Tibial artery (tissue), 4 donors: ENCODE data around the gene TRAIP.
A peak's percentile ranks its signal among the peaks of the same experiment; 100 is the strongest.

ENCODE experiments used
- DNase-seq, 2 donors: peaks; one replicate each; pipeline ENCODE4 v3.0.0-alpha.2; 2019
- H3K27ac ChIP-seq, 2 donors: fragments of 200-600 bp; sonication (generic) in 1 of 2; 1 replicate in 1 of 2; 2 replicates in 1 of 2; pipeline ENCODE4 v1.5.1; 2018 to 2019; ENCODE audit warnings: mild to moderate bottlenecking in 1 of 2
- H3K27me3 ChIP-seq, 2 donors: fragments of 200-600 bp; sonication (generic) in 1 of 2; one replicate each; pipeline versions ENCODE4 v1.5.1 to v1.6.0; 2016 to 2019
- H3K36me3 ChIP-seq, 3 donors: fragments of 200-600 bp; sonication (generic) in 2 of 3; one replicate each; pipeline ENCODE4 v1.5.1; 2016 to 2019; ENCODE audit warnings: mild to moderate bottlenecking in 2 of 3
- H3K4me1 ChIP-seq, 4 donors: fragments of 200-600 bp; sonication (generic) in 2 of 4; 1 replicate in 3 of 4; 2 replicates in 1 of 4; pipeline ENCODE4 v1.5.1; 2016 to 2019
- H3K4me3 ChIP-seq, 2 donors: fragments of 200-600 bp; sonication (generic) in 1 of 2; 1 replicate in 1 of 2; 2 replicates in 1 of 2; pipeline ENCODE4 v1.5.1; 2018 to 2019; ENCODE audit warnings: mild to moderate bottlenecking in 2 of 2
- H3K9me3 ChIP-seq, 3 donors: fragments of 200-600 bp; sonication (generic) in 1 of 3; one replicate each; pipeline ENCODE4 v1.5.1; 2016 to 2019
- CTCF ChIP-seq, 2 experiments: fragments of 200-600 bp in 1 of 2; fragments of 450-650 bp in 1 of 2; IDR thresholded peaks; one replicate each; pipeline ENCODE4 v1.5.1; 2017 to 2019; ENCODE audit warnings: antibody characterized with exemption in 2 of 2, mild to moderate bottlenecking in 1 of 2, moderate library complexity in 1 of 2
- intact Hi-C: fragments of 100-400 bp; cut with DNase I; formaldehyde crosslinking; loops from one replicate; pipeline ENCODE4 v1.15.0; 2023; ENCODE audit warnings: low total_unique reads

The TRAIP gene

GRCh38 chr3:49802719-49803464 lies 53.5 kb downstream of the TRAIP start, which contains the start of gene INKA1:
Gene INKA1, plus strand, starts transcription at chr3:49803261. Its CDS starts 132 bp downstream, at chr3:49803393.
- H3K27me3 ChIP-seq = no peaks in the 10 kb centered on the region
- TF ChIP-seq CTCF (IDR thresholded peaks at IDR 0.05) = peak; percentile 91 to 94
- no peaks in the 10 kb centered on the region for H3K9me3 ChIP-seq
- peaks cover 0 to 3% (median 0%) of the 10 kb centered on the region in 3 donors for H3K36me3 ChIP-seq
- intact Hi-C loops = loop anchor here (1.0 kb wide), 1 partner anchor 36 kb away; no protein-coding TSS in a partner anchor
- peak within 1 kb of the TSS; percentile 79 to 92 for H3K4me3 ChIP-seq
- peak; percentile 85 to 94 for DNase-seq
- peak within 1 kb of the TSS; percentile 87 to 98 for H3K27ac ChIP-seq
- peaks cover 22 to 48% (median 42%) of the 10 kb centered on the region in 4 donors for H3K4me1 ChIP-seq

- Histone ChIP-seq H3K27ac (no peak overlapping the region), H3K36me3 (no peaks in the 10 kb centered on the region), H3K27me3 (no peaks in the 10 kb centered on the region), H3K4me1 (peaks cover 22 to 39% (median 30%) of the 10 kb centered on the region in 4 donors), H3K4me3 (no peak overlapping the region), H3K9me3 (no peaks in the 10 kb centered on the region)
- no peak for DNase-seq
- intact Hi-C loops = no loop called here
- no peak for TF ChIP-seq CTCF (IDR thresholded peaks at IDR 0.05)
These were observed 55.2 kb downstream of the TRAIP start for GRCh38 chr3:49801160-49801559.

GRCh38 chr3:49799761-49800160 lies 56.6 kb downstream of the TRAIP start, which contains the start of gene CDHR4:
Gene CDHR4, minus strand, starts transcription at chr3:49799873. Its CDS starts 61 bp downstream, at chr3:49799812.
- Histone ChIP-seq H3K27ac (peak within 1 kb of the TSS; percentile 34 to 36), H3K27me3 (no peaks in the 10 kb centered on the region), H3K9me3 (no peaks in the 10 kb centered on the region), H3K4me1 (peaks cover 13 to 25% (median 16%) of the 10 kb centered on the region in 4 donors), H3K36me3 (no peaks in the 10 kb centered on the region), H3K4me3 (no peak within 1 kb of the TSS)
- no peak for TF ChIP-seq CTCF (IDR thresholded peaks at IDR 0.05)
- peak; percentile 79 to 86 for DNase-seq
- intact Hi-C loops = no loop called here

DNA sequence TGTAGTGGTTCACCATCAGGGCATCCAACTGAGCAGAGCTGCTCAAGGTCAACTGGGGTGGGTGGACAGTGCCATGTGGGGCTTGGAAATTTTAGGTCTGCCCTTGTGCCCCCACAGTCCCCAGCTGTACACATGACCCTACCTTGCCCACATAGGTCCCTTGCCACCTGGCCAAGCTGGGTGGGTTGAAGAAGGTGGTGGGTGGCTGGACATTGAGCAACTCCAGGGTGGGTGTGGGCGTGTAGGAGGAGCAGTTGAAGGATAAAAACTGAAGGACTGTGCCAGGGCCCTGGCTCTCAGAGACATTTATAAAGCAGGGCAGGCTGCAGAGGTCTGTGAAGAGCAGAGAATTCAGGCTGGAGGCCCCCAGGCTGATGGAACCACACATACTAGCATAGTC lies 57.3 kb downstream of the TRAIP start:
- no peaks in the 10 kb centered on the region for H3K27me3 ChIP-seq
- H3K27ac ChIP-seq = peak overlapping the region; percentile 34 to 36
- no peaks in the 10 kb centered on the region for H3K9me3 ChIP-seq
- no peak for TF ChIP-seq CTCF (IDR thresholded peaks at IDR 0.05)
- H3K4me3 ChIP-seq = no peak overlapping the region
- no peaks in the 10 kb centered on the region for H3K36me3 ChIP-seq
- intact Hi-C loops = no loop called here
- no peak for DNase-seq
- peaks cover 7 to 18% (median 10%) of the 10 kb centered on the region in 4 donors for H3K4me1 ChIP-seq

- Histone ChIP-seq H3K4me3 (no peak overlapping the region), H3K36me3 (no peaks in the 10 kb centered on the region), H3K9me3 (no peaks in the 10 kb centered on the region), H3K27ac (no peak overlapping the region), H3K4me1 (peaks cover 0 to 11% (median 4%) of the 10 kb centered on the region in 4 donors), H3K27me3 (no peaks in the 10 kb centered on the region)
- intact Hi-C loops = no loop called here
- no peak for TF ChIP-seq CTCF (IDR thresholded peaks at IDR 0.05)
- no peak for DNase-seq
These were observed 61.1 kb downstream of the TRAIP start for GRCh38 chr3:49794926-49795905.
